Activated CD4-positive, alpha-beta memory T cell treated with anti-CD3 and anti-CD28 coated beads, Interleukin-2, amount 10 ng/mL, durations not matched to agents 7 days and 5 days (primary cell): ENCODE measurements around the gene ACAP2. TPM values are rescaled to one million over a fixed set of nuclear protein-coding genes. Genes with fewer than 3 reads are reported as not detected.
"Not testable (repeated sequence)": the region's sequence is repeated elsewhere in the genome, so short reads cannot be mapped to it uniquely, and the experiment has no call there.

Source experiments
- CTCF ChIA-PET: fragments of 350-600 bp; sonication (Branson Sonifier 250); formaldehyde crosslinking; loops from one replicate; lab custom pipeline; 2021; ENCODE audit warnings: antibody characterized with exemption, inconsistent platforms; lab: Charles Lee
- POLR2A ChIA-PET: fragments of 350-600 bp; sonication (Branson Sonifier 250); formaldehyde crosslinking; loops from one replicate; lab custom pipeline; 2021; ENCODE audit warnings: antibody characterized with exemption; lab: Charles Lee
- DNase-seq: peaks from one replicate; pipeline ENCODE4 v3.0.0-alpha.2; 2020
- H3K27ac Mint-ChIP-seq: one replicate; pipeline ENCODE4 v1.8.0; 2021; ENCODE audit warnings: mild to moderate bottlenecking, mixed read lengths
- H3K27me3 Mint-ChIP-seq: one replicate; pipeline ENCODE4 v1.8.0; 2021; ENCODE audit warnings: mixed read lengths
- H3K36me3 Mint-ChIP-seq: one replicate; pipeline ENCODE4 v1.8.0; 2021; ENCODE audit warnings: low read depth, mixed read lengths
- H3K4me1 Mint-ChIP-seq: one replicate; pipeline ENCODE4 v1.8.0; 2021; ENCODE audit warnings: mixed read lengths
- H3K4me3 Mint-ChIP-seq: one replicate; pipeline ENCODE4 v1.8.0; 2021; ENCODE audit warnings: mild to moderate bottlenecking, mixed read lengths
- H3K9me3 Mint-ChIP-seq: one replicate; pipeline ENCODE4 v1.8.0; 2021; ENCODE audit warnings: mixed read lengths
- total RNA-seq, 2 experiments: library from RNA; stranded (reverse); gene quantifications; one replicate each; pipeline ENCODE4 v1.2.3, GENCODE V29; 2021

ACAP2 gene
- total RNA-seq, 2 experiments from 2014 or later, result 76.0 to 77.4 TPM

DNA sequence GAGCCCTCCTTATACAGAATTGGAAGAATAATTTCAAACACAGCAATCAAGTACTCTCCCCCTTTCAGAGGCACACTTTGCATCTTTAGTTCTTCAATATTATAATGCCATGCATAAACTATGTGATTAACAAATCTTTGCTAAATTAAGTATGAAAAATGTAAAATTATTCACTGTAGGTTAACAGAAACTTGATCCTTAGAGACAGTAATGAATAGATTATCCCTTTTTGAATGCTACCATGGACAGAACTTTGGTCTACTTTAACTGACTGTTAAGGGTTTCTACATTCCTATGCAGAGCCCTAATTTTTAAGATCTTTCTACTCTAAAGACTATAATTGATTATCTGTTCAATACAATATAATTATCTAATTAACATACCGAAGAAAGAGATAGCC is 146.2 kb downstream of the ACAP2 start:
- H3K4me1 Mint-ChIP-seq, result peaks cover 3% of the 10 kb centered on the region
- DNase-seq, result no peak
- no peaks in the 10 kb centered on the region for H3K27me3 Mint-ChIP-seq
- no peaks in the 10 kb centered on the region for H3K9me3 Mint-ChIP-seq
- H3K27ac Mint-ChIP-seq, result no peak overlapping the region
- peaks cover 46% of the 10 kb centered on the region for H3K36me3 Mint-ChIP-seq
- POLR2A ChIA-PET, result no interaction called here
- no peak overlapping the region for H3K4me3 Mint-ChIP-seq
- CTCF ChIA-PET, result no interaction called here

DNA sequence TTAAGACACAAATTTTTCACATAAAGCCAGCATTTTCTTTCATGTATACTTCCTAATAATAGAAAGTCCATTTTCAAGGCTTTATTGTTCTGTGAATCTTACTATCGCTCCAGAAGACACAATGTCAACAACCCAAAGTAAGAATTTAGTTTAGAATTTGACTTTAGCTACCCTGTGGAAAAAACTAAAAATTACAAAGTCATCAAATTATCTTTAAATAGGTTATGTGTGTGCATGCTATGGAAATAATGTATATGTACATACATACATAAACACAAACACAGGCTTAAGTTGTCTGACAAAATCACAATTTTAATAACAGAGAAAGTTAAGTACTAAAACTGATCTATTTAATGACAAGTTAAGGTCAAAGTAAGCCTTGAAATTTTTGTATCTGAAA is 151.7 kb downstream of the ACAP2 start:
- Mint-ChIP-seq H3K27me3 (no peaks in the 10 kb centered on the region), H3K9me3 (no peaks in the 10 kb centered on the region), H3K4me3 (no peak overlapping the region), H3K4me1 (peaks cover 2% of the 10 kb centered on the region), H3K36me3 (peaks cover 43% of the 10 kb centered on the region), H3K27ac (no peak overlapping the region)
- ChIA-PET CTCF (interaction anchor here (0.8 to 2.4 kb wide), 2 partner anchors 20 to 100 kb away, joined by 3 to 12 read pairs; partner anchors contain the start of gene XXYLT1), POLR2A (interaction anchor here (0.8 kb wide), 1 partner anchor 151 kb away, joined by 3 read pairs; no protein-coding TSS in a partner anchor)
- DNase-seq, result no peak

DNA sequence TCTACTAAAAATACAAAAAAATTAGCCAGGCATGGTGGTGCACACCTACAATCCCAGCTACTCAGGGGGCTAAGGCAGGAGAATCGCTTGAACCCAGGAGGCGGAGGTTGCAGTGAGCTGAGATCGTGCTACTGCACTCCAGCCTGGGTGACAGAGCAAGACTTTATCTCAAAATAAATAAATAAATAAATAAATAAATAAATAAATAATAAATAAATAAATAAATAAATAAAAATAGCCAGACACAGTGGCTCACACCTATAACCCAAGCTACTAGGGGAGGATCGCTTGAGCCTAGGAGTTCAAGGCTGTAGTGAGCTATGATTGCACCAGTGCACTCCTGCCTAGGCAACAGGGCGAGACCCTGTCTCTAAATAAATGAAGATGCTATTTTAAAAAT is 152.2 kb downstream of the ACAP2 start:
- not testable (repeated sequence) for H3K9me3 Mint-ChIP-seq, H3K4me3 Mint-ChIP-seq, DNase-seq, H3K27me3 Mint-ChIP-seq, H3K27ac Mint-ChIP-seq, H3K4me1 Mint-ChIP-seq
- ChIA-PET CTCF (interaction anchor here (0.8 to 2.4 kb wide), 2 partner anchors 20 to 100 kb away, joined by 3 to 12 read pairs; partner anchors contain the start of gene XXYLT1), POLR2A (interaction anchor here (0.8 kb wide), 1 partner anchor 151 kb away, joined by 3 read pairs; no protein-coding TSS in a partner anchor)
- H3K36me3 Mint-ChIP-seq, result peaks cover 40% of the 10 kb centered on the region

DNA sequence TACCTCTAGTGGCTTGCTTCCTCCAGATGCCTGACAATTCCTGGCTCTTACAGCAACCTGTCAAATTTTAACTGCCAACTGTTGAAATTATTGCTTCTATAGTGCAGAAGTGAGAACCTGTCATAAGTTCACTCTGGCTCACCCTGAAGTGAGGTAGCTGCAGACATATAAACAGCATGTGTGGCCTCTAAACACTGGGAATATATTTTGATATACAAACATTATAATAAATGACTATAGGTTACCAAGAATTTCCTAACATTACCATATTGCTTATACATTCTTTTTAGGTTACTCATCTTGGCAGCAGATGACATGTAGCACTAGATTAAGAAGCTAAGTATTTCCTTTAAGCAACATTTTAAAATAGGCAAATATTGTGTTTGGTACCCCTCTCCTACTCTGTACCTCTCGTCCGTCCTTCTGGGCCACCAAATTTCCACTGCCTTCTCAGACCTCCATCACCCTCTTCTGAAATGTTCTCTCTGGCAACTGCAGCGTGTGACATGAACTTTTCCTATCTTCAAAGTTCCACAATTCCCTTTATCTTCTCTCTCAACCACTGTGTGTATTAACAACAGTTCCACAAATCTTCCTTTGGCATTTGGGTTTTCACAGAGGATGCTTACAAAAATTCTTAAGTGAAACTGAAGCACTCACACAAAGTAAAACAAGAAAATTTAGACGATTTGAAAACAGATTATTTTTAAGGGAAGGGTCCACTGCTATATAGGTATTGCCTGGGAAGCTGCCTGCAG is 156.5 kb downstream of the ACAP2 start:
- Mint-ChIP-seq H3K4me3 (no peak overlapping the region), H3K4me1 (peaks cover 13% of the 10 kb centered on the region), H3K27me3 (no peaks in the 10 kb centered on the region), H3K27ac (no peak overlapping the region), H3K9me3 (no peaks in the 10 kb centered on the region), H3K36me3 (peaks cover 36% of the 10 kb centered on the region)
- CTCF ChIA-PET, result interaction anchor here (1.7 to 2.6 kb wide), 2 partner anchors 13 to 15 kb away, joined by 5 to 15 read pairs; partner anchors contain the start of gene XXYLT1
- DNase-seq, result no peak
- POLR2A ChIA-PET, result no interaction called here

DNA sequence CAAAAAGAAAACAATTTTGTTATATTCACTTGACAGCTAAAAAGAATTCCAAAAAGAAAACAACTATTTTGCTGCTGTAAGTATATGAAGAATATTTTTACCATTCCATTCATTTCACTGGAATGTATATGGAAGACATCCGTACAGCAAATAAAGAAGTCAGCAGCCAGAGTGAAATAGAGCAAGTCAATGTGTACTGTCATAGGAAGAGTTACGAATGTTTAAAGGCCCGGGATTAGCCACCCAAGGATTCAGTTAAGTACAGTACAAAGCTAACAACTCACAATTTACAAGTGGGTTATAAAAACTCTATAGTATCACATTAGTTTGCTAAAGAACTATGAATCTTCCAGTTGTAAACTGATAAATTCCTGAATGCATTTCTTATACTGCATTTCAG is 157.4 kb downstream of the ACAP2 start:
- DNase-seq, result no peak
- Mint-ChIP-seq H3K27me3 (no peaks in the 10 kb centered on the region), H3K4me3 (no peak overlapping the region), H3K36me3 (peaks cover 35% of the 10 kb centered on the region), H3K4me1 (peaks cover 13% of the 10 kb centered on the region), H3K27ac (no peak overlapping the region), H3K9me3 (no peaks in the 10 kb centered on the region)
- CTCF ChIA-PET, result interaction anchor here (1.7 to 2.6 kb wide), 2 partner anchors 12 to 14 kb away, joined by 5 to 15 read pairs; partner anchors contain the start of gene XXYLT1
- POLR2A ChIA-PET, result interaction anchor here (2.0 kb wide), 1 partner anchor 12 kb away, joined by 5 read pairs; no protein-coding TSS in a partner anchor

DNA sequence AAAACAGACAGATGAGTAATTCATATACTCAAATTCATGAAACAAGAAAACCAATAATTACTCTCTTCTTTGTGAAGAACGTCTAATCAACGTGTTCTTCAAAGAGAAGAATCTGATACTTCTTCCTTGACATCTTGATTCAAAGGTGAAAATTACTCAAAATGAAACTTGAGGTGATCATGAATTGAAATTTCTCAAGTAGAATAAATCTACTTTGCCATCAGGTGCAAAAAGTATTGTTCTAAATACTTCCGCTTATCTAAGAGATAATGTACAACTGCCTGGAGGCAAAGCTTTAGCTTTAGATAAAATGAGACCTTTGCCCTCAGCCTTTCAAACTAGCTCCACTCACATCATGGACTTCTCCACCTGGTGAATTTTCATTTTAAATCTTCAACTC is 158.0 kb downstream of the ACAP2 start:
- POLR2A ChIA-PET, result interaction anchor here (2.0 kb wide), 1 partner anchor 11 kb away, joined by 5 read pairs; no protein-coding TSS in a partner anchor
- CTCF ChIA-PET, result interaction anchor here (1.7 to 5.9 kb wide), 3 partner anchors 12 to 14 kb away, joined by 5 to 35 read pairs (median 15); partner anchors contain the start of gene XXYLT1
- H3K36me3 Mint-ChIP-seq, result peaks cover 34% of the 10 kb centered on the region

DNA sequence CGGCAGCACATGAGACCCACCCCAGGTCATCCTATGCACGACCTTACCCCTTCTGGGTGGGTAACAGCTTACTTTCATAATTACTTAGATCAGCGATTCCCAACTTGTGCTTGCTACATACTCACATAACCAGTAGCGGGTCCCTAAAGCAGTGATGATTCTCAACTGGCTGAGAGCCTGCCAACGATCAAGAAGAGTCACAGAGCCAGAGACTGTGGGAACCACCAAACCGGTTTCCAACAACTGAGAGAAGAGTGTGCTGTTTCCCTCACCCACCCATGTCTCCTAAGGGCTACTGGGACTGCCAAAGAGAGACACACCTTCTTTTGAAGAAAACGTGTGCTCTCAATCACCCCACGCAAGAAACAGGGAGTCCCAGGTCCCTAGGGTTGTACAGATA is 159.9 kb downstream of the ACAP2 start:
- Mint-ChIP-seq H3K4me3 (no peak overlapping the region), H3K36me3 (peaks cover 33% of the 10 kb centered on the region), H3K27ac (no peak overlapping the region), H3K9me3 (no peaks in the 10 kb centered on the region), H3K27me3 (no peaks in the 10 kb centered on the region), H3K4me1 (peaks cover 13% of the 10 kb centered on the region)
- DNase-seq, result no peak
- CTCF ChIA-PET, result interaction anchor here (5.9 kb wide), 1 partner anchor 12 kb away, joined by 35 read pairs; the partner anchor contains the start of gene XXYLT1
- POLR2A ChIA-PET, result no interaction called here

More for the DNA sequence above, 158.0 kb downstream of the ACAP2 start:
- Mint-ChIP-seq H3K4me3 (no peak overlapping the region), H3K9me3 (no peaks in the 10 kb centered on the region), H3K27ac (no peak overlapping the region), H3K4me1 (peaks cover 13% of the 10 kb centered on the region), H3K27me3 (no peaks in the 10 kb centered on the region)
- no peak for DNase-seq

DNA sequence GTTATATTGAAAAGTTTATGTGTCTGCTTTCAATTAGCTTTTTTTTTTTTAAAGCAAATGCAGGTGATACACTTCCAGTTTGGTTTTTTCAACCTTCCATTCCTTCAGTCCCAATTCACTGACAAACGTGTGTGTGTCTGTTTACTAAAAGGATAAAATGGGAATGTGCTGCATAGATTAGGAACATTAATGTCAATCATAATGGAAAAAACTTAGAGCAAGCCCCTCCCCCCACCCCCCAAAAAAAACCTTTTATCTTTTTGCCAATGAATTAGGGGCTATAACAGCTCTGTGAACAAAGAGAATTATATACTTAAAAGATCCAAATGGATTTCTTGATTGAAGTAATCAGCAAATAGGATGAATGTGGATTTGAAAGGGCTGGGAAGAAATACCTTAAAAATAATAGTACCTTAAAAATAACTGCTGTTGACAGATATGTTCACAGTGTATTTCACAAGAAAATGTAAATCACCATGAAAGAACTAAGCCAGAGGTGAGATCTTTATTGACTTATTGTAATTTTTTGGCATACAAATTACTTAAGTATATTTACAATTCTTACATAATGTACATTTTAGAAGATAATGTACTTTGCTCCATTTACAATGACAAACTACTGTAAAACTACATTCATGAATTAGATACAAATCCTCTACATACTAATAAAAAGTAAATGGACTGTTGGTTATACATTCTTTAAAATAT is 168.4 kb downstream of the ACAP2 start:
- POLR2A ChIA-PET, result interaction anchor here (1.4 to 1.9 kb wide), 2 partner anchors 10 to 269 kb away, joined by 3 to 5 read pairs; partner anchors contain the start of gene PPP1R2
- Mint-ChIP-seq H3K27me3 (no peaks in the 10 kb centered on the region), H3K27ac (no peak overlapping the region), H3K36me3 (peaks cover 10% of the 10 kb centered on the region), H3K9me3 (no peaks in the 10 kb centered on the region), H3K4me1 (peaks cover 15% of the 10 kb centered on the region), H3K4me3 (no peak overlapping the region)
- CTCF ChIA-PET, result interaction anchor here (0.8 to 5.3 kb wide), 4 partner anchors 12 to 251 kb away, joined by 3 to 74 read pairs (median 12); no protein-coding TSS in a partner anchor
- no peak for DNase-seq

DNA sequence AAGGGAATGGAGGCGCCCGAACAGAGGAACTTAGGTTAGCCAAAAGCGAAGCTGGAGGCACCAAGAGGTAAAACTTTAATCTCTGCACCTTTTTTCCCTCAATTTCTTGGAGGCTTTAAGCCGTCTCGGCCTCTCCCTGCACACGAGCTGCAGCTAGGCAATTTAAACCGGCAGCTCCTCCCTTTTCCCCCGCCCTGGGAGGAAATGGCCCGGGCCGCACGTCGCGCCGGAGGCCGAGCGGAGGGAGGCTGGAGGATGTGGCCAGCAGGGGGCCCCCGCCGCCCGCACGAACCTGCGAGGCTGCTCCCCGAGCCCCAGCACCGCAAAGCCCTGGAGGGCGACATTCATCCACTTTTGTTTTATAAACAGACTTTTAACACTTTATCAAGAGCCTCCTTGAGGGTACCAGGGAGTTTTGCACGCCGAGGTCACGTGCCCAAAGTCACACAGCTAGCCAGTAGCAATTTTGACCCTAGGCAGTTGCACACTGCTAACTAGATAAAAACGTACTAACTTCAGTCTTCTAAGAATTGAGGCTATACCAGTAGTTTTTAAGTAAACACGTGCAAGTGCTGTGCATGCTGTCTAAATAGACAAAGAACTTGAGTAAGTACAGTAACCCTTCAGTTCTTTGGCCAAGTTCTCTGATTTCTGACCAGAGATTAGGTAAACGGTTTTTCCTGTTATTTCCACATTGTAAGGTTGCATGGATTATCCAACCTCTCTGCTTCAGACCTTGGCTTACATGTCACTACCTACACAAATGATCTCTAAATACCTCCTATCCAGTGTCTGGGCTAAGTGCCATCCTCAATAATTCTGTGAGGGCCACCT is 171.2 kb downstream of the ACAP2 start:
- POLR2A ChIA-PET, result interaction anchor here (0.7 to 3.7 kb wide), 21 partner anchors 9 to 637 kb away, joined by 3 to 33 read pairs (median 3); partner anchors contain the start of genes ACAP2, FAM43A, LSG1 and PPP1R2
- CTCF ChIA-PET, result interaction anchor here (0.6 to 5.3 kb wide), 50 partner anchors 10 to 786 kb away, joined by 3 to 194 read pairs (median 6); partner anchors contain the start of genes ACAP2, APOD, LSG1 and PPP1R2
- peak; percentile 92 for DNase-seq
- Mint-ChIP-seq H3K27ac (peak overlapping the region; percentile 85), H3K27me3 (no peaks in the 10 kb centered on the region), H3K36me3 (peaks cover under 1% of the 10 kb centered on the region), H3K4me3 (peak overlapping the region; percentile 82), H3K9me3 (no peaks in the 10 kb centered on the region), H3K4me1 (peaks cover 22% of the 10 kb centered on the region)

DNA sequence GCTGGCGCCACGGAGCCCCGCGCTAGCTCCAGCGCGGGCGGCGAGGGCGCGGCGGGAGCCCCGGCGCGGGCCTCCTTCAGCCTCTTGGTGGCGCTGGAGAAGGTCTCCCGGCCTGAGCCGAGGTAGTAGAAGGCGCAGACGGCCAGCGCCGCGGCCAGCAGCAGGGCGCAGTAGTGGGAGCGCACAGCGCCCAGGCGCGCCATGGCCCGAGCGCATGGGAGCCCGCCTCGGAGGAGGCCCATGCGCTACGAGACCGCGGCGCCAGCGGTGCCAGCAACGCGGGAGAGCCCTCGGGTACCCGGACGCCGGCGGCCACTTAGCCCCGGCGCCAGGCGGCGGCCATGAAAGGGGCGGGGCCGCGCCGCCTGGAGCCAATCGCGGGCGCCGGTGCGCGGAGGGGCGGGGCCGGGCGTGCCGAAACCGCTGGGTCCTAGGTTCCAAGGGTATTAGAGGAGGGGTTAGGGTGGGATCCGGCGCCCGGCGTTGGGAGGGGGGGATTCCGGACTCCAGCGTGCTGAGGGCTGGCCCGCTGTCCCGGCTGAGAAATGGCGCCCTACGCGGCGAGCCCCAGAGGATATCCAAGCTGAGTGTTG is 171.9 kb downstream of the ACAP2 start, which contains the start of gene XXYLT1:
TSS of gene XXYLT1 (minus strand) at position 343 of the 593 bp plus-strand sequence. CDS start at position 242, 101 bp downstream.
- ChIA-PET CTCF (interaction anchor here (0.5 to 5.3 kb wide), 56 partner anchors 9 to 785 kb away, joined by 3 to 194 read pairs (median 5); partner anchors contain the start of genes ACAP2, APOD, LSG1 and PPP1R2), POLR2A (interaction anchor here (0.7 to 3.7 kb wide), 30 partner anchors 9 to 637 kb away, joined by 3 to 33 read pairs (median 4); partner anchors contain the start of genes ACAP2, FAM43A, LSG1 and PPP1R2)
- peak; percentile 90 for DNase-seq
- Mint-ChIP-seq H3K27ac (peak within 1 kb of the TSS; percentile 85), H3K9me3 (no peaks in the 10 kb centered on the region), H3K4me1 (peaks cover 22% of the 10 kb centered on the region), H3K4me3 (peak within 1 kb of the TSS; percentile 82), H3K27me3 (no peaks in the 10 kb centered on the region), H3K36me3 (no peaks in the 10 kb centered on the region)
